Measurements from ENCODE around the gene SMIM32.

SMIM32 gene

GRCh38 chr5:136192526-136193321 is at the start of gene SMIM32:
SMIM32 (minus strand) TSS chr5:136193162; CDS start chr5:136192524, 638 bp downstream.
- DNase-seq (ENCODE audit: insufficient read length, low spot score): peak; percentile 23
- no peak for FAIRE-seq

- FAIRE-seq (no peak), DNase-seq (ENCODE audit: insufficient read length, low spot score) (no peak)
Measured at GRCh38 chr5:136242611-136243010, 49.6 kb upstream of the SMIM32 start.

GRCh38 chr5:136242136-136242535 is 49.2 kb upstream of the SMIM32 start:
- DNase-seq (ENCODE audit: insufficient read length, low spot score): no peak
- FAIRE-seq: no peak

GRCh38 chr5:136240894-136241293 is 47.9 kb upstream of the SMIM32 start:
- FAIRE-seq (no peak), DNase-seq (ENCODE audit: insufficient read length, low spot score) (no peak)

GRCh38 chr5:136236479-136237083 is 43.6 kb upstream of the SMIM32 start:
- DNase-seq (ENCODE audit: insufficient read length, low spot score) (no peak), FAIRE-seq (no peak)

- FAIRE-seq (no peak), DNase-seq (ENCODE audit: insufficient read length, low spot score) (peak; percentile 32)
Measured at GRCh38 chr5:136235321-136235720, 42.4 kb upstream of the SMIM32 start.

GRCh38 chr5:136232316-136232715 is 39.4 kb upstream of the SMIM32 start:
- no peak for FAIRE-seq
- DNase-seq (ENCODE audit: insufficient read length, low spot score): no peak

GRCh38 chr5:136230176-136230575 is 37.2 kb upstream of the SMIM32 start:
- no peak for FAIRE-seq

GRCh38 chr5:136228136-136228757 is 35.3 kb upstream of the SMIM32 start:
- FAIRE-seq: no peak
- no peak for DNase-seq (ENCODE audit: insufficient read length, low spot score)

More at GRCh38 chr5:136230176-136230575, 37.2 kb upstream of the SMIM32 start:
- DNase-seq (ENCODE audit: insufficient read length, low spot score): no peak

GRCh38 chr5:136226401-136226800 is 33.4 kb upstream of the SMIM32 start:
- DNase-seq (ENCODE audit: insufficient read length, low spot score): no peak
- no peak for FAIRE-seq

GRCh38 chr5:136225796-136226195 is 32.8 kb upstream of the SMIM32 start:
- DNase-seq (ENCODE audit: insufficient read length, low spot score) (no peak), FAIRE-seq (no peak)

- FAIRE-seq (no peak), DNase-seq (ENCODE audit: insufficient read length, low spot score) (no peak)
Measured at GRCh38 chr5:136222580-136223235, 29.7 kb upstream of the SMIM32 start.

- DNase-seq (ENCODE audit: insufficient read length, low spot score): no peak
- FAIRE-seq: no peak
Measured at GRCh38 chr5:136221340-136221739, 28.4 kb upstream of the SMIM32 start.

- no peak for DNase-seq (ENCODE audit: insufficient read length, low spot score)
- FAIRE-seq: no peak
Measured at GRCh38 chr5:136216230-136216629, 23.3 kb upstream of the SMIM32 start.

GRCh38 chr5:136215812-136216211 is 22.9 kb upstream of the SMIM32 start:
- no peak for FAIRE-seq
- DNase-seq (ENCODE audit: insufficient read length, low spot score): no peak

GRCh38 chr5:136213919-136214493 is 21.0 kb upstream of the SMIM32 start:
- DNase-seq (ENCODE audit: insufficient read length, low spot score) (no peak), FAIRE-seq (no peak)

GRCh38 chr5:136212252-136212721 is 19.3 kb upstream of the SMIM32 start:
- FAIRE-seq (peak; percentile 9), DNase-seq (ENCODE audit: insufficient read length, low spot score) (peak; percentile 63)

- DNase-seq (ENCODE audit: insufficient read length, low spot score): no peak
- no peak for FAIRE-seq
Measured at GRCh38 chr5:136211282-136212040, 18.5 kb upstream of the SMIM32 start.

GRCh38 chr5:136210259-136210658 is 17.3 kb upstream of the SMIM32 start:
- DNase-seq (ENCODE audit: insufficient read length, low spot score) (no peak), FAIRE-seq (no peak)

GRCh38 chr5:136209346-136209910 is 16.5 kb upstream of the SMIM32 start:
- FAIRE-seq (no peak), DNase-seq (ENCODE audit: insufficient read length, low spot score) (no peak)

Data from HTR-8/SVneo (cell line).